ENCODE measurements around the gene ADORA2A.

GRCh38 chr22:24465975-24466374, 38.6 kb downstream of the ADORA2A start:
- TF ChIP-seq, protein P1, sequence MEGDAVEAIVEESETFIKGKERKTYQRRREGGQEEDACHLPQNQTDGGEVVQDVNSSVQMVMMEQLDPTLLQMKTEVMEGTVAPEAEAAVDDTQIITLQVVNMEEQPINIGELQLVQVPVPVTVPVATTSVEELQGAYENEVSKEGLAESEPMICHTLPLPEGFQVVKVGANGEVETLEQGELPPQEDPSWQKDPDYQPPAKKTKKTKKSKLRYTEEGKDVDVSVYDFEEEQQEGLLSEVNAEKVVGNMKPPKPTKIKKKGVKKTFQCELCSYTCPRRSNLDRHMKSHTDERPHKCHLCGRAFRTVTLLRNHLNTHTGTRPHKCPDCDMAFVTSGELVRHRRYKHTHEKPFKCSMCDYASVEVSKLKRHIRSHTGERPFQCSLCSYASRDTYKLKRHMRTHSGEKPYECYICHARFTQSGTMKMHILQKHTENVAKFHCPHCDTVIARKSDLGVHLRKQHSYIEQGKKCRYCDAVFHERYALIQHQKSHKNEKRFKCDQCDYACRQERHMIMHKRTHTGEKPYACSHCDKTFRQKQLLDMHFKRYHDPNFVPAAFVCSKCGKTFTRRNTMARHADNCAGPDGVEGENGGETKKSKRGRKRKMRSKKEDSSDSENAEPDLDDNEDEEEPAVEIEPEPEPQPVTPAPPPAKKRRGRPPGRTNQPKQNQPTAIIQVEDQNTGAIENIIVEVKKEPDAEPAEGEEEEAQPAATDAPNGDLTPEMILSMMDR (optimal IDR thresholded peaks at IDR 0.05 in 1 of 3, IDR thresholded peaks at IDR 0.05 in 1 of 3, conservative IDR thresholded peaks at IDR 0.05 in 1 of 3; ENCODE audit: extremely low read depth in 1 of 3, insufficient read depth in 2 of 3, low read length in 3 of 3), result no peak
- TF ChIP-seq EZH2 (IDR thresholded peaks at IDR 0.05; ENCODE audit: low read length), result no peak
